ENCODE results near the gene ENO3. TPM values are rescaled to one million over a fixed set of nuclear protein-coding genes. Genes with fewer than 3 reads are reported as not detected.
A peak's percentile ranks its signal among the peaks of the same experiment; 100 is the strongest.

The ENO3 gene
- total RNA-seq, 4 donors from 2014 or later, result 0.31 to 3.6 (median 1.5) TPM; not detected in 1

DNA sequence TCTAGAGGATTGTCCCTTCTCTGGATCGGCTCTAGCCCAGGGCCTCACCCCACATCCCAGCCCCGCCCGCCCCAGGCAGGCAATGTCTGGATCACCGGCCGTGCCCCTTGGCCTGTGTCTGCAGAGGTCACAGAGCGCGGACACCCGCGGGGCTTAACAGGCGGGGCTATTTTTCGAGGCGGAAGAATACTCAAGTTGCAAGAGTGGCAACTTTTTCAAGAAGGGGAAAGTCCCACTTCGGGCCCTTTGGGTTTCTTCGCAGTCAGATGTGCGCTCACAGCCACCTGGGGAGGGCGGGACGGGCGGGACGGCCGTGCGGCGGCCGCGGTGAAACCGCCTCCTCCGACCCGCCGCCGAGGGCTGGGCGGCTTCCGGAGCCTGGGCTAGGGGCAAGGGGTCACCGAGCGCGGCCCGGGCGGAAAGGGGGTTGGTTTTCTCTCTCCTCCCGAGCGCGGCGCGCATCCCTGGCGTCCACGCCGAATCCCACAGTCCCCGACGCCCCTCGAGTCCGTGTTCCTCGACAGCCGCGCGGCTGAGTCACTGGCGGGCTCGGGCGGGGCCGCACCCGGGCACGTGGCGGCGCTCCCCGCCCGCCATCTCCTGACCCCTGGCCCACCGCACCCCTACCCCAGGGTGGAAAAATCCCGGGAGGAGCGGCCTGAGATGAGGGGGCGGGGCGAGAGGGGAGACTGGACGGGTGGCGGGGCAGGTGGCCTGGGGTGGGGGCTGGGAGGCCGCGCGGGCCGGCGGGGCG, 1.4 kb upstream of the ENO3 start:
- Histone ChIP-seq H3K36me3 (peaks cover 0 to 29% (median 0%) of the 10 kb centered on the region in 3 donors), H3K27me3 (no peaks in the 10 kb centered on the region), H3K4me1 (peaks cover 30 to 66% (median 31%) of the 10 kb centered on the region in 3 donors), H3K4me3 (peak overlapping the region; percentile 91 to 97 (median 94)), H3K9me3 (no peaks in the 10 kb centered on the region), H3K27ac (peak overlapping the region; percentile 97 to 100 (median 98))
- intact Hi-C loops (cut with DNase I), result no loop called here
- peak; percentile 46 for DNase-seq
- 0% methylated on average over 7 of the region's 75 CpGs; no CpG with 5 or more reads in 1 of the 2 donors for WGBS, 2 donors
- TF ChIP-seq POLR2A (IDR thresholded peaks at IDR 0.05), result peak in 1 of 4 donors; percentile 33
- no peak for TF ChIP-seq CTCF (IDR thresholded peaks at IDR 0.05)

GRCh38 chr17:4950075-4950745, 709 bp upstream of the ENO3 start:
- no peak for DNase-seq
- whole genome bisulfite sequencing, 2 donors, result 7% methylated on average over 4 to 9 of the region's 52 CpGs
- peaks cover 22 to 59% (median 23%) of the 10 kb centered on the region in 3 donors for H3K4me1 ChIP-seq
- intact Hi-C loops (cut with DNase I), result no loop called here
- H3K27ac ChIP-seq, result peak overlapping the region; percentile 97 to 100 (median 98)
- no peaks in the 10 kb centered on the region for H3K9me3 ChIP-seq
- peak overlapping the region; percentile 91 to 97 (median 94) for H3K4me3 ChIP-seq
- H3K36me3 ChIP-seq, result peaks cover 0 to 22% (median 0%) of the 10 kb centered on the region in 3 donors
- no peaks in the 10 kb centered on the region for H3K27me3 ChIP-seq
- TF ChIP-seq CTCF (IDR thresholded peaks at IDR 0.05), result no peak
- TF ChIP-seq POLR2A (IDR thresholded peaks at IDR 0.05), result no peak

DNA sequence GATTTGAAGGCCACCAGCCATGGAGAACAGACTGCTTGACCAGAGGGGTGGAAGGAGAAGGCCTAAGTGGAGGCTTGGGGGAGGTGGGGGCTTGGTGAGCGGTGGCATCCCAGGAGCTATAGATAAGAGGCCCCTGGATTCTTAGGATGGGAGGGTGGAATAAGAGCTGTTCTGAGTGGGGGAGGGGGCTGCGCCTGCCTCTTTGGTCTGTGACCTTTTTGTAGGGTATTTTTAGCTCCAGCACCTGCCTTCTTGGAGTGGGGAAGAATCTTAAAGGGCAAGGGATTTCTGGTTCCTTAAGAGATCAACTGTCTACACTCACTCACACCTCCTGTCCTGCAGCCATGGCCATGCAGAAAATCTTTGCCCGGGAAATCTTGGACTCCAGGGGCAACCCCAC, 567 bp downstream of the ENO3 start:
- H3K27ac ChIP-seq, result no peak overlapping the region
- no peaks in the 10 kb centered on the region for H3K9me3 ChIP-seq
- intact Hi-C loops (cut with DNase I), result no loop called here
- H3K27me3 ChIP-seq, result no peaks in the 10 kb centered on the region
- H3K4me3 ChIP-seq, result no peak overlapping the region
- H3K4me1 ChIP-seq, result peaks cover 11 to 46% (median 11%) of the 10 kb centered on the region in 3 donors
- WGBS, 2 donors, result 85 to 96% methylated on average over 2 to 3 of the region's 3 CpGs
- TF ChIP-seq POLR2A (IDR thresholded peaks at IDR 0.05), result no peak
- TF ChIP-seq CTCF (IDR thresholded peaks at IDR 0.05), result no peak
- peaks cover 0 to 9% (median 0%) of the 10 kb centered on the region in 3 donors for H3K36me3 ChIP-seq
- DNase-seq, result no peak

GRCh38 chr17:4953451-4953961, 2.6 kb downstream of the ENO3 start:
- no peak for DNase-seq
- TF ChIP-seq CTCF (IDR thresholded peaks at IDR 0.05), result no peak
- TF ChIP-seq POLR2A (IDR thresholded peaks at IDR 0.05), result no peak
- Histone ChIP-seq H3K27me3 (no peaks in the 10 kb centered on the region), H3K4me1 (peaks cover 6 to 32% (median 8%) of the 10 kb centered on the region in 3 donors), H3K36me3 (peaks cover 0 to 12% (median 0%) of the 10 kb centered on the region in 3 donors), H3K4me3 (no peak overlapping the region), H3K27ac (peak overlapping the region in 1 of 4 donors; percentile 26), H3K9me3 (no peaks in the 10 kb centered on the region)
- intact Hi-C loops (cut with DNase I), result no loop called here
- 24 to 57% methylated on average over 6 to 13 of the region's 14 CpGs for WGBS, 2 donors

GRCh38 chr17:4955091-4955490, 4.2 kb downstream of the ENO3 start:
- DNase-seq, result no peak
- intact Hi-C loops (cut with DNase I), result no loop called here
- WGBS, 2 donors, result 84 to 90% methylated on average over 2 to 5 of the region's 8 CpGs
- peaks cover 0 to 28% (median 11%) of the 10 kb centered on the region in 3 donors for H3K36me3 ChIP-seq
- H3K9me3 ChIP-seq, result no peaks in the 10 kb centered on the region
- no peak overlapping the region for H3K27ac ChIP-seq
- peaks cover 5 to 18% (median 7%) of the 10 kb centered on the region in 3 donors for H3K4me1 ChIP-seq
- H3K27me3 ChIP-seq, result no peaks in the 10 kb centered on the region
- TF ChIP-seq POLR2A (IDR thresholded peaks at IDR 0.05), result no peak
- no peak overlapping the region for H3K4me3 ChIP-seq

All from esophagus squamous epithelium (tissue), 5 donors.